Measurements from ENCODE around the gene ARHGEF12.

ARHGEF12 gene

DNA sequence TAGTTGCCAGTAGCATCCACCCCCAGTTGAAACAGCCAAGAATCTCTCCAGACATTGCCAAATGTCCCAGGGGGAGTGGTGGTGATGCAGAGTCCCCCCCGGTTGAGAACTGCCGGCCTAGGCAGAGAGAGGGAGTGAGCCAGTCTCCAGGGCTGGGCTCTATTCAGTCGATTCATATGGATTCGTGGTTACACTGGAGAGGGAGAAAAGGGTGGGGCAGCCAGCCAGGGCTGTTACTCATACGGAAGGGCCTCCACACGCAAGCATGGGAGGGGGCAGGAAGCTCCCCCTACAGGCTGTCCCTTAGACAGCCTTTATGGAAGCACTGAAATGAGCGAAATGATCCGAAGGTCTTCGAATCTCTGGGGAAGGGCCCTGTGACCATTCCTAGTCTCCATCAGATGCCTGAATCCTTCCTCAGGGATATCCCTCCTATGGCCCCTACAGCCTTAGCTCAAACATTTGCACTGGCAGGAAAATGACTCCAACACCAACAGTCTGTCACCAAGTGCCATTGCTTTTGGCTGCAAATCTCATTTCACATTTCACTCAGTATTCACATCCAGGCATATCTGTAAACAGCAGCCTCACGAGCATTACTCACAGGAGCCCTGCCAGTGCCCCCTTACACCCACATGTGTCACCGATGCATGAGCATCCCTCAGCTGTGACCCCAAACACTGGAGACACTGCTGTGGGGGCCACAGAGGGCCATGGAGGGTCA, 29.5 kb upstream of the ARHGEF12 start:
- H3K4me3 Mint-ChIP-seq = no peak overlapping the region
- H3K4me1 Mint-ChIP-seq (ENCODE audit: low read depth) = no peaks in the 10 kb centered on the region
- peaks cover 7% of the 10 kb centered on the region for H3K27me3 Mint-ChIP-seq (ENCODE audit: low read depth)
- no peaks in the 10 kb centered on the region for H3K36me3 Mint-ChIP-seq (ENCODE audit: low read depth)
- H3K27ac Mint-ChIP-seq = no peak overlapping the region
- no peak for DNase-seq (ENCODE audit: low spot score)
- H3K9me3 Mint-ChIP-seq = no peaks in the 10 kb centered on the region

DNA sequence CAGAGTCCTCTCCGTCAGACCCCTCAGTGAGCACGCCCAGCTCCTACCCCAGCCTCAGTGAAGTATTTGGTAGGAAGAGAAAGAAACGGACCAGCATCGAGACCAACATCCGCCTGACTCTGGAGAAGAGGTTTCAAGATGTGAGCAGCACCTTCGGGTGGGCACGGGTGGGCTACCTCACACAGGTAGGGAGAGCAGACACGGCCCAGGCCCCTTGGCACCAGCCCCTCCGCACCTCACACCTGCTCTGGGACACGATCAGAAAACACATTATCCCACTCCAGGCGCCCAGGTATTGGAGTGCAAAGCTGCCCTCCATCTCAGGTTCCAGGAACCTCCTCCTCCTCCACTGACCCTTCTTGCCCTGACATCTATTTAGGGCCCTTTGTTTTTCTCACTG, 28.7 kb upstream of the ARHGEF12 start:
- peaks cover 4% of the 10 kb centered on the region for H3K27me3 Mint-ChIP-seq (ENCODE audit: low read depth)
- H3K36me3 Mint-ChIP-seq (ENCODE audit: low read depth) = no peaks in the 10 kb centered on the region
- H3K27ac Mint-ChIP-seq = no peak overlapping the region
- H3K4me3 Mint-ChIP-seq = no peak overlapping the region
- no peak for DNase-seq (ENCODE audit: low spot score)
- H3K4me1 Mint-ChIP-seq (ENCODE audit: low read depth) = no peaks in the 10 kb centered on the region
- no peaks in the 10 kb centered on the region for H3K9me3 Mint-ChIP-seq

DNA sequence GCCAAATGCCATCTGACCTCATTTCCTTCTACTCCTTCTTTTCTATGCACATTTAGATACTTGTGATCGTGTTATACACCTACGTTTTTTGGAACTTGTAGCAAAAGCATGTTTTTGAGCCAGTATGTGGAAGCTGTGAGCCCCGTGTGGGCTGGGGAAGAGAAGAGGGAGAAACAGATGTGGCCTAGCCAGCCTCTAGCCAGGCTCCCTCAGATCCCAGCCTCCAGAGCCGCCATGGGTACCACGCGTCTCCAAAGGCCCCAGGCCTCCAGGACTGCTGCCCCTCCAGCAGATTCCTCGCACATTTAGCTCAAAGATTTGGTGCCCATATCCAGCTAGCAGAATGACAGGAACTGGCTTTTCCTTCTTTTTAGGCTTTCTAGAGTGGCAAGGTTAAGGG, 28.1 kb upstream of the ARHGEF12 start:
- Mint-ChIP-seq H3K27me3 (ENCODE audit: low read depth) (peaks cover 3% of the 10 kb centered on the region), H3K4me3 (no peak overlapping the region), H3K36me3 (ENCODE audit: low read depth) (no peaks in the 10 kb centered on the region), H3K27ac (no peak overlapping the region), H3K4me1 (ENCODE audit: low read depth) (no peaks in the 10 kb centered on the region), H3K9me3 (no peaks in the 10 kb centered on the region)
- no peak for DNase-seq (ENCODE audit: low spot score)

DNA sequence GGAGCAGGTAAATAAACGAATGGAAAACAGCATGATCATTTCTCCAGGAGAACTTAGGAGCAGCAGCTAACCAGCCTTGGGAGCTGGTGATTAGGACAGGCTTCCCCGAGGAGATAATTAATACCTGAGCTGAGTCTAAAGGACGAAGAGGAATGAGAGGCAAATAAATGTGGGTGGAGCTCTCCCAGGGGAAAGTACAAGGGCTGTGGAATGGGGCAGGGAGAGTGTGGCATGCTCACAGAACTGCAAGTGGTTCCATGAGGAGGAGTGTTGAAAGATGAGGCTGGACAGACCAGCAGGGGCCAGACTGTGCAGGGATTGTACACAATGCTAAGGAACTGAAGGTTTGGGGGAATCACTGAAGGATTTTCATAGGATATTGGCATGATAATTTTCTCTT, 25.3 kb upstream of the ARHGEF12 start:
- no peak for DNase-seq (ENCODE audit: low spot score)
- peaks cover 6% of the 10 kb centered on the region for H3K27me3 Mint-ChIP-seq (ENCODE audit: low read depth)
- no peak overlapping the region for H3K27ac Mint-ChIP-seq

DNA sequence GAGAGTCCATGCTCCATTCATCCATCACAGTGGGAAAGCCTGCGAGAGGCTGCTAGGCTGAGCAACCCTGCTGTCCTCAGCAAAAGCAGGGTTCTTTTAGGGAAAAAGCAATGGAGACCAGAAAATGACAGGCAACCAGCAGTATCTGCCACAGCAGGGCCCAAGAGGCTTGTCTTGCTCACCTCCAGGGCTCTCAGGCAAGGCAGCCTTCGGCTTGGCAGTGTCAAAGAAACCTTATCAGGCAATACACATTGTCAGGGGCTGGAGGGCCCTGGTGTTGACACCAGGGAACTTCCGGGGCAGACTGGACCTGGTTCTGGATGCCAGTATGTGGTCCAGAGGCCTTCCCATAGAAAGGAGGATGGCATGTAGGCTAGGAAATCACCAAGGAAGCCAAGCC, 21.4 kb upstream of the ARHGEF12 start:
- Mint-ChIP-seq H3K27me3 (ENCODE audit: low read depth) (peaks cover 27% of the 10 kb centered on the region), H3K36me3 (ENCODE audit: low read depth) (no peaks in the 10 kb centered on the region), H3K27ac (no peak overlapping the region), H3K4me1 (ENCODE audit: low read depth) (no peaks in the 10 kb centered on the region), H3K4me3 (no peak overlapping the region), H3K9me3 (no peaks in the 10 kb centered on the region)
- no peak for DNase-seq (ENCODE audit: low spot score)

More for the DNA sequence above, 25.3 kb upstream of the ARHGEF12 start:
- H3K9me3 Mint-ChIP-seq = no peaks in the 10 kb centered on the region
- H3K36me3 Mint-ChIP-seq (ENCODE audit: low read depth) = no peaks in the 10 kb centered on the region
- H3K4me1 Mint-ChIP-seq (ENCODE audit: low read depth) = no peaks in the 10 kb centered on the region
- no peak overlapping the region for H3K4me3 Mint-ChIP-seq

DNA sequence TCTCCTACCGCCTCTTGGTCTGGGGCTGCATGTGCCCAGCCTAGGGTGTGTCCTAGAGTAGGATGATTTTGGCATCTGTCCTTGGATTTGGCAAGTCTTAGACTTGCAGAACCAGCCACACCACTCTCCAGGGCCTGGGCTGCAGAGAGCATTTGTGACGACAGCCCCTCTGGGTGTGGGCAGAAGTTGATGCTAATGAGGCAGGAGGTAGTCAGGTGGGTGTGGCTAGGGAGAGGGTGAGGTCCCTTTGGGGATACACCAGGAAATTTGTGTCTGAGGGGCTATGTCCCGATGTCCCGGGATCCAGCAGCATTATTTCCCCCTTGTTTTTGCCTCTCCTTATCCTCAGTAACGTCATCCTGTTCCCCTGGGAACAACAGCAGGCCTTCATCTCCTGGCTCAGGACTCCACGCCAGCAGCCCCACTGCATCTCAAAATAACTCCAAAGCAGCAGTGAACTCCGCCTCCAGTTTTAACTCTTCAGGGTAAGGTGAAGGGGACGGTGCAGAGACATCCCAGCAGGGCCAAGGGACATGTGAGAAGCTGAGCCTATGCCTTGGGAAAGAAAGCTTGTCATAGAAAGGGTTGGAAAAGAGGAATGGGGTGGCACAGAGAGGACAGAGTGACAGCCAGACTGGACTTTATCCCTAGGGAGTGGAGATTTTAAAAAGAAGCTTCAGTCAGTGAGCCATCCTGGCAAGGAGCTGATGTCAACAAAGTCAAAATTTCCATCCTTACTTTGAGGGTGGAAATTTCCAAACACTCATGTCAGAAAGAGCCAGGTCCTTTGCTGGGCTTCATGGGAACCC, 19.1 kb upstream of the ARHGEF12 start:
- H3K27me3 Mint-ChIP-seq (ENCODE audit: low read depth) = peaks cover 39% of the 10 kb centered on the region
- no peak for DNase-seq (ENCODE audit: low spot score)
- no peaks in the 10 kb centered on the region for H3K36me3 Mint-ChIP-seq (ENCODE audit: low read depth)
- H3K27ac Mint-ChIP-seq = no peak overlapping the region
- no peak overlapping the region for H3K4me3 Mint-ChIP-seq
- no peaks in the 10 kb centered on the region for H3K9me3 Mint-ChIP-seq
- H3K4me1 Mint-ChIP-seq (ENCODE audit: low read depth) = no peaks in the 10 kb centered on the region

DNA sequence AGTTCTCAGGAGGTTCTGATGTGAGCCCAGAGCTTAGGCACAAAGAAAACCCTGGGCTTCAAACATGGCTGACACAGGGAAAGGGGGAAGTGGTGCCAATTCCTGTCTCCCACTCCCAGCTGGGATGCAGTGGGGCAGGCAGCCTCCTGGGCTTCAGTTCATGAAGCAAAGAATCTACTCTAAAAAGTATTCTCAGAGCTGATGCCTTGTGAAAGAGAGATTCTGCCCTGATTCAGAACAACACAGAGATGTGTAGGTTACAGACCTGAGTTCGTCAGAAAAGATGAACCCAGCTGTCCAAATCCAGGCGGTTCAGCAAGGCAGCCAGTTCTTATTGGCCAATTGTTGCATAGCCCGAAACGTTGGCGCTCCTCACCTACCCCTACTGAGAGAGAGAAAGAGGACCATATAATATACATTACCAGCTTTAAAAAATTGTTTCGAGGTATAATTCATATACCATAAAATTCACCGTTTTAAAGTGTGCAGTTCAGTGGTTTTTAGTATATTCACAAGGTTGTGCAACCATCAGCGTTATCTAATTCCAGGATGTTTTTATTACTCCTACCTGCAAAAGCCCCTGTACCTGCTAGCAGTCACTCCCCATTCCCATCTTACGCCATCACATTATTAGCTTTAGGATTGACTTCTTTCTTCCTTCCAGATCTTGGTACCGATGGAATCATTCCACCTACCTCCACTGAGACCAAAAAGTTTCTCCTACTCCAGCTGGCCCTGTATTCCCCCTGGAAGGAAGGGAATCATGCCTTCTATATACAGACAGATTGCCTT, 18.3 kb upstream of the ARHGEF12 start:
- no peaks in the 10 kb centered on the region for H3K36me3 Mint-ChIP-seq (ENCODE audit: low read depth)
- H3K27me3 Mint-ChIP-seq (ENCODE audit: low read depth) = peaks cover 46% of the 10 kb centered on the region
- no peaks in the 10 kb centered on the region for H3K4me1 Mint-ChIP-seq (ENCODE audit: low read depth)
- no peaks in the 10 kb centered on the region for H3K9me3 Mint-ChIP-seq
- no peak overlapping the region for H3K27ac Mint-ChIP-seq
- DNase-seq (ENCODE audit: low spot score) = no peak
- no peak overlapping the region for H3K4me3 Mint-ChIP-seq

DNA sequence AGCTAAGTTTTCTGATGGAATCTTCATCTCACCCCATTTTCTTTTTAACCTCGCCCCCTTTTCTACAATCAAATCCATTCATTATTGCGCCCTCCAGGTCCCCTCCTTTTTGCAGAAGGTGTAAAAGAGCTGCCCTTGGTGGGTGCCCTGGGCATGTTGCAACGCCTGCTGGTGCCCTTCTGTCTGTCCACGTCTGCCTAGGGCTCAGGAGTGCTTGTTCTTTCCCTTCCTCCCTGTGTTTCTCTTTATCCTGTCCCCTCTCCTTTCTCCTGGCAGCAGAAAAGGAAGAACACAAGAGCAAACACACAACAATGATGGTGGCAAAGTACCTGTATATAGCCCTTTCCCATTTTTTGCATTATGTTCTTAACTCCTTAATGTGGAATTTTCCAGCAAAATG, 17.3 kb upstream of the ARHGEF12 start:
- H3K9me3 Mint-ChIP-seq = no peaks in the 10 kb centered on the region
- H3K36me3 Mint-ChIP-seq (ENCODE audit: low read depth) = no peaks in the 10 kb centered on the region
- H3K27me3 Mint-ChIP-seq (ENCODE audit: low read depth) = peaks cover 53% of the 10 kb centered on the region
- H3K27ac Mint-ChIP-seq = no peak overlapping the region
- H3K4me3 Mint-ChIP-seq = no peak overlapping the region
- no peaks in the 10 kb centered on the region for H3K4me1 Mint-ChIP-seq (ENCODE audit: low read depth)
- DNase-seq (ENCODE audit: low spot score) = no peak

DNA sequence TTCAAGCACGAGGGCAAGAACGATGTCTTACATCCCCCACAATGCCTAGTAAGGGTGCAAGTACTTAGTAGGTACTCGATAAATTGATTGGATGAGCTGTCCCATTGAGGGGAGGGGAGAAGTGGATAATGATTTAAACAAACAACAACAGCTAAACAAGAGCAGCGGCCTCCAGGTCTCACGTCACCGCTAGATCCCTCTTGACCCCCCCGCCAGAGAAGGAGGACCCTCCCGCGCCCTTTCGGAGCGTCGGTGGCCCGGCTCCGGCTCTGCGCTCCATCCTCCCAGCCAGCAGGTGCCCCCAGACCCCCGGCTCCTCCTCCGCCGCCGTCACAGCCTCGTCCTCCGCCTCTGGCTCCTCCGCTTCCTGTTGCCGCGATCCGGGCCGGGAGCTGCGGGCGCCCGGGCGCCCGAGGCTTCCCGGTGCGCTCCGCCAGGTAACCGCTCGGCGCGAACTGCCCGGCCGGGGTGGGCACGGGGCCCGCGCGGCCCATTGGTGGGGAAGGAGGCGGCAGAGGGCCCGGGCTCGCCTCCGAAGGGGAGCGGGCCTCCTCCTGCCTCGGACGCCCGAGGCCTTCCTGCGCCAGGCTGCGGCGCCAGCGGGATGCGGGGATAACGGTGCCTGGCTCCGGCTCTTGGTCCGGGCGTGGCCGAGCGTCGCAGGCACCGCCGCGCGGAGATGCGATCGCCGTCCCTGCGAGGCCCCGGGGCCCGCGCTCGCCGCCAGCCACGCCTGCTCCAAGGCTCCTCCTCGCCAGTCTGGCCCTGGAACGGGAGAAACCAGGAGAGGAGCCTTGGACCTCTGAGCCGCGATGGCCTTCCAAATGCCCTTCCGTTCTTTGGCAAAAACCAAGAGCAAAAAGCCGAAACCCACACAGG, 11.0 kb upstream of the ARHGEF12 start, which contains the start of gene TLCD5:
TSS of gene TLCD5 (plus strand) at position 368 of the 879 bp plus-strand sequence. CDS start 2,143 bp downstream, outside the sequence.
- no peak for DNase-seq (ENCODE audit: low spot score)
- peaks cover 67% of the 10 kb centered on the region for H3K27me3 Mint-ChIP-seq (ENCODE audit: low read depth)
- H3K4me1 Mint-ChIP-seq (ENCODE audit: low read depth) = peaks cover 15% of the 10 kb centered on the region

DNA sequence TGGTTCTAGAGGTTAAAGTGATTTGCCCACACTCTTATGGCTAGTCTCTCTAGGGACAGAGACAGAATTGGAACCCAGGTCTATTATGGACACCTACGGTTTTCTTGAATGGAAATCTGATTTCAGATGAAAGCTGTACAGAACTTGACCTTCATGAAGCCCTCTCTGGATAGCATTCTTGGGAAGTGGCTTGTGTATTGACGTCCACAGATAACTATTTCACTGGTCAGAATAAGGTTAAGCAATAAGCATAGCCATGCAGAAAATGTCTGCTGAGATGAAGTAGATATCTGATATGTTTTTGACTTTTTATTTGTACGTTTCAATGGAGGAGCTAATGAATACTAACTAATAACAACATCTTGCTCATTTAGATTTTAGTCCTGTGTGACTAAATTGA, 10.0 kb upstream of the ARHGEF12 start:
- H3K36me3 Mint-ChIP-seq (ENCODE audit: low read depth) = no peaks in the 10 kb centered on the region
- DNase-seq (ENCODE audit: low spot score) = no peak
- H3K4me3 Mint-ChIP-seq = peak overlapping the region; percentile 27
- peaks cover 73% of the 10 kb centered on the region for H3K27me3 Mint-ChIP-seq (ENCODE audit: low read depth)
- H3K4me1 Mint-ChIP-seq (ENCODE audit: low read depth) = peaks cover 15% of the 10 kb centered on the region
- no peaks in the 10 kb centered on the region for H3K9me3 Mint-ChIP-seq
- H3K27ac Mint-ChIP-seq = no peak overlapping the region

More for the DNA sequence above, 11.0 kb upstream of the ARHGEF12 start, which contains the start of gene TLCD5:
- Mint-ChIP-seq H3K9me3 (no peaks in the 10 kb centered on the region), H3K4me3 (peak within 1 kb of the TSS; percentile 68), H3K27ac (no peak within 1 kb of the TSS), H3K36me3 (ENCODE audit: low read depth) (no peaks in the 10 kb centered on the region)

DNA sequence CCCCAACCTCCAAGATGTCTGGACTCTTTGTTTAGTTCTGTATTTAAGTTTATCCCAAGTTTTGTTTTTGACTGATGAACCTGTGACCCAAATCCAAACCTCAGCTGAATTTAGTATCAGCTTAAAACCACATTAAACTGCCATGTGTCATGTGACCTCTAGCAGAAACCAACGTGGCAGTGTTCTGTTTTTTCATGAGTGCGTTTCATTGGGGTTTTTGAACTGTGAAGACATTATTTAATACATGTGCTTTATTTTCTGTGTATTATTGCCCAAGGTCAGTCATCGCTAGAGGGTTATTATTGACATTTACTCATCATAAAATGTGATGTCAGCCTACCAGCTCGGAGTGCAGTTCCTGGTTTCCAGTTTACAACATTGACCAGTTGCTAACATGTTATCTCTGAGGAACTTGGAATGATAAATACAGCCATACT, 9.3 kb upstream of the ARHGEF12 start:
- Mint-ChIP-seq H3K9me3 (no peaks in the 10 kb centered on the region), H3K36me3 (ENCODE audit: low read depth) (no peaks in the 10 kb centered on the region), H3K4me1 (ENCODE audit: low read depth) (peaks cover 15% of the 10 kb centered on the region), H3K27me3 (ENCODE audit: low read depth) (peaks cover 74% of the 10 kb centered on the region), H3K4me3 (peak overlapping the region; percentile 9), H3K27ac (no peak overlapping the region)
- no peak for DNase-seq (ENCODE audit: low spot score)

DNA sequence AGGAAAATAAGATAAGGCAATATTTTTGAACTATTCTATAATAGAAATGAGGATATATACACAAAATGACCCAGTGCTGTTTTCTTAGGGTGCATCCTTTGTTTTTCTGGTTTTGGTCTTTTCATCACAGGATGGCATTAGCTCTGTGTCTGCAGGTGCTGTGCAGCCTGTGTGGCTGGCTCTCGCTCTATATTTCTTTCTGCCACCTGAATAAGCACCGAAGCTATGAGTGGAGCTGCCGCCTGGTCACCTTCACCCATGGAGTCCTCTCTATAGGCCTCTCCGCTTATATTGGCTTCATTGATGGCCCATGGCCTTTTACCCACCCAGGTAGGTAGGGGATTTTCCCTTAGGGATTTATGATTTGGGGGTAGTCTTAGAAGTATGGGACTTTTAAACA, 8.9 kb upstream of the ARHGEF12 start:
- no peak for DNase-seq (ENCODE audit: low spot score)
- Mint-ChIP-seq H3K4me3 (no peak overlapping the region), H3K27me3 (ENCODE audit: low read depth) (peaks cover 71% of the 10 kb centered on the region)

DNA sequence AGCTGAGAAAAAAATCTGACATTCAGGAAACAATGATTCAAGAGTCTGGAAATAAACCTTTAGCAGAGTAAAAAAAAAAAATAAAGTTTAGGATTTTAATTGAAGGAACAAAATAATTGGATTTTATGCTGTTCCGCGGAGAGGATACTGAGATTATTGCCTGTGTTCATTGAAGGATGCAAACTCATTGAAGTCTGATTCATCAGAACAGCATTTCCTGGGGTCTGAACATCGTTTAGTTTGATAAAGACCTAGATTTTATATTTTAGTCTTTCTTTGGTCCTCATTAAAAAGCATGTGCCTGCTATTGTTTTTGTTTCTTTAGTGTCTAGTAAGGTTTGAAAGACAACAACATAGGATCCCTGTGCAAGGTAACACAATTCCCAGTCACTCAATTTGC, 6.7 kb upstream of the ARHGEF12 start:
- H3K36me3 Mint-ChIP-seq (ENCODE audit: low read depth) = no peaks in the 10 kb centered on the region
- peaks cover 65% of the 10 kb centered on the region for H3K27me3 Mint-ChIP-seq (ENCODE audit: low read depth)
- no peaks in the 10 kb centered on the region for H3K9me3 Mint-ChIP-seq
- H3K4me3 Mint-ChIP-seq = no peak overlapping the region
- no peak for DNase-seq (ENCODE audit: low spot score)
- peaks cover 15% of the 10 kb centered on the region for H3K4me1 Mint-ChIP-seq (ENCODE audit: low read depth)
- H3K27ac Mint-ChIP-seq = no peak overlapping the region

More for the DNA sequence above, 8.9 kb upstream of the ARHGEF12 start:
- H3K4me1 Mint-ChIP-seq (ENCODE audit: low read depth) = peaks cover 15% of the 10 kb centered on the region
- no peaks in the 10 kb centered on the region for H3K36me3 Mint-ChIP-seq (ENCODE audit: low read depth)
- no peaks in the 10 kb centered on the region for H3K9me3 Mint-ChIP-seq
- no peak overlapping the region for H3K27ac Mint-ChIP-seq

Measured in T-helper 2 cell treated with Interferon-gamma antibody and Interleukin-4, amounts not matched to agents 5 μg/mL and 100 μg/mL, for 36 hours (primary cell).